ENCODE measurements around the gene RSPH4A.
"Not testable (repeated sequence)": the region's sequence is repeated elsewhere in the genome, so short reads cannot be mapped to it uniquely, and the experiment has no call there.

RSPH4A gene

DNA sequence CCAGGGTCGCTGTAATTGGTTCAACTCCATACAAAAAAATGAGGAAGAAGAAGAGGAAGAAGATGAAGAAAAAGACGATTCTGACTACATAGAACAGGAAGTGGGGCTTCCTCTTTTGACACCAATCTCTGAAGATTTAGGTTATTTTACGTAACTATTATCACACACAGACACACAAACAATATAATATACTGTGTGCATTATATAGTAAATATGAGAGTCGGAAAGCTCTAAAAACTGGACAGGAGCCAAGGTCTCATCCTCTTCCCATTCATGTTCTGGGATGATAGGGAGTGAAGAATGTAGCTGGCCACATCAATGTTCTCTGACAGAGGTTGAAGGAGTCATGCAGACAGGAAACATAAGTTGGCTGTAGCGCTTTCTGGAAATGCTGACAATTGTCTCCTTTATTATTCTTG lies 13.3 kb downstream of the RSPH4A start:
- DNase-seq (ENCODE audit: low read depth) = peak; percentile 27

DNA sequence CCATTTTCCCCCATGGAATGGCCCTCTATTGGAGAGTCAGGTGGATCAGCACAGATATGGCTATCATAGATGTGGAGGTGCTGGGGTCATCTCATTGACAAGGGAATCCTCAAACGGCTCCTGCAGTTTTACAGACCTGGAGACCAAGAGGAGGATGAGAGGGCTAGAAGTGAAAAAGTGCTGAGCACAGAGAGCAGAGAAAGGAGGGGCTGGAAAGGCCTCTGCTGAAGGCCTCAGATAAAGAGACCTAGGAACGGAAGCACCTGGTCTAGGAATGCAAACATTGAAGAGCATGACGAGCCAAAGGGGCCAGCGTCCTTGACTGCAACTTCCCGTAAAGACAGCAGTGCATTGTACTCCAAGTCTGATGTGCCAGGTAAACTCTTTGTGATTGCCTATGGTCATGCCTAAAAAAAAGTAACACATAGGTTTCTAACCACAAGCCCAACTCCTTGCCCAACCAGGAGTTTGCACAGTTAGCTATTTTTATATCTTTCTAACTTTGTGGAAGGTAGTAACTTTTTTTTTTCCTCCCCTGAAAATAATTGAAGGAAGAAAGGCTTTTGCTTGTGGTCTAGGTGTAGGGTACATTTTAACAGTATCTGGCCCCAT lies 15.2 kb downstream of the RSPH4A start:
- no peak for DNase-seq (ENCODE audit: low read depth)

DNA sequence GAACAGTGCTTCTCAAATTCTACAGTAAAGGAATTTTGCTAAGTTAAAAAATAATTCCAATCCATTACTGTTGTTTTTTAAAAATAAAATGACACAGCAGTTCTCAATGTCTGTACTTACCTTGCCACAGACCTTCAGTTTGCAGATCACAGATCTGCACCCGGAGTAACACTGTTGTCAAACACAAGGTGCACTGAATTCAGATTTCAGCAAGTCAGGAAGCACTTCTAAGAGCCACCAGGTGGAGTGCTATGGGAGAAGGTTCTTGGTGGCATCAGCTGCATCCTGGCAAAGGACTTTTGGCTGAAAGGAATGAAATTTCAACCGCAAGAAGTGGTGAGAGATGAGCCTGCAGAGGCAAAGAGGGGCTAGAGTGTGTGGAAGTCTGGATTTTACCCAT lies 17.4 kb downstream of the RSPH4A start:
- DNase-seq (ENCODE audit: low read depth) = no peak

DNA sequence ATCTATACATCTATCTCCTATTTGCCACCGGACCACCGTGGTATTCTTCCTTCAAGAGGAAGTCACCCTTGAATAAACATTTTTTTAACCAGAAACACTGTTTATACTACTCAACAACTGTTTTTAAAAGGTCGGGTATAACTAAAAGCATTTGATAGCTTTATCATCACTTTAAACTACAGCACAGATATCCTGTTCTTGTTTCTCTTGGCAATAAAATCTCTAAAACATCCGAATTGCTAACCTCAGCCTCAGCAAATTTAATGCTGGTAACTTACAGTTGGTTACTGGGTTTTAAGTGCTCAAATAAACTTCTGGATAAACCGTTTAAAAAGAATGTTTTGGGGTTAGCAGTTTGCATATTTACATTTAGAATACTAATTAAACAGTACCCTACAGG lies 31.9 kb downstream of the RSPH4A start:
- DNase-seq (ENCODE audit: low read depth) = no peak

DNA sequence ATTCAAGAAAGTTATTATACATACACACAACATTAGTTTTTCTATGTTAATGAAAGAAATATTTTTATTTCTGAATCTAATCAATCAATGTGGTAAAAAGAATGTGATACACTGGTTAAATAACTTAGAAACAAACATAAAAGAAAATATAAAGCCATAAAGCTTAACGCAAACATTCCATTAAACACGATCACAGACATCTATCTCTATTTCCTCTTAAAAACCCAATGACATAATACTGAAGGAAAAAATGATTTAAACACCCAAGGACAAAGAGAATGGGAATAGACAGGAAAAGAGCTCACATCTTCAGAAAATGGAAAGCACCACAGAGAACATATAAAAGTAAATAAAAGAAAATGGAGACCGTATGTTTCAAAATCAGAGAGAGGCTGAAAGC lies 32.9 kb downstream of the RSPH4A start:
- DNase-seq (ENCODE audit: low read depth) = no peak

DNA sequence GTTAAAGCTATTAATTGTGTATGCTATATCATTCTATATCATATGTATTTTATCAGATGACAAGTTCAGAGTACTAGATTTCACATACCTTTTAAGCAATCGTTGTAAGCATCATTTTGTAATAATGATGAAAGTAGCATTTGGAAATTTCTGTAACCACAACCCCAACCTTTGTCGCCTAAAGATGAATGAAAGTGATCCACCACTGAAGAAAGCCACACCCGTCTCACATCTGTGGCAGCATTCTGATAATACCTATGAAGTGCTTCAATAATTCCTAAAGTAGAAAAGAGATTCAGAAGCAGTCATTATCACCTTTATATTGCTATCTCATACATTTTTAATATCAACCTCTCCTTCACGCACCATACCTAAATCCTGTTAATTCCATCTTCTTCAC lies 35.6 kb downstream of the RSPH4A start:
- DNase-seq (ENCODE audit: low read depth) = no peak

DNA sequence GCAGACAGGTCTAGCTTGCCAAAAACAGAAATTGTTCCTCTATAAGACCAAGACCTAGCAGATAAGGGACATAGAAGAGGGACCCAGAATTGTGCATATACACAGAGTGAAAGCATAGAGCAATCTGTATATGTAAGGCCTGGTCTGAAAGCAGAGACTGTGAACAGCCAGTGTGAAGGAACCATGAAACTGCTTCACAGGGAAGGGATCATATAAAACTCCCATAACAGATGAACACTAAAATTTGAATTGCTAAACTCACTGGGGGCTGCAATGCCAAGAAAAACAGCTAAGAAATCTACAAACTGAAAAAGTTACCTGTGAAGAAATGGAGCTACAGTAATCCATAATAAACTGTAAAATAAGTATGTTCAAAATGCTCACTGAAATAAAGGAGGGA lies 45.3 kb downstream of the RSPH4A start:
- no peak for DNase-seq (ENCODE audit: low read depth)

DNA sequence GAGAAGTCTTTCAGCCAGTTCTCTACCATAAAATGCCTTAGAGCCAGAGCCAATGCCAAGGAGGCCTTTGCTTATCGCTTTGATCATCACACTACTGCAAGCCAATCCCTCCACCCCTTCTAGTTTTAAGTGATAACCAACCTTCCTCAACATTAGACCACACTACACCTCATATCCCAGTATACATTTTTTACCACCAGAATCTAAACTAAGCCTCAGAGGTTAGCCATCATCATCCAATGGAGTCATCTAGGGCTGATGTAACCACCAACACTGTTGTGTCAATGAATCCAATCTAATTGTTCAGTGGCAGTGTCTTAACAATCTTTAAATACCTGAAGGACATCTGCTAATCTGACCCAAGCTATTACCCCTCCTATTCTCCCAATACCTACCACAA lies 45.9 kb downstream of the RSPH4A start:
- DNase-seq (ENCODE audit: low read depth) = no peak

DNA sequence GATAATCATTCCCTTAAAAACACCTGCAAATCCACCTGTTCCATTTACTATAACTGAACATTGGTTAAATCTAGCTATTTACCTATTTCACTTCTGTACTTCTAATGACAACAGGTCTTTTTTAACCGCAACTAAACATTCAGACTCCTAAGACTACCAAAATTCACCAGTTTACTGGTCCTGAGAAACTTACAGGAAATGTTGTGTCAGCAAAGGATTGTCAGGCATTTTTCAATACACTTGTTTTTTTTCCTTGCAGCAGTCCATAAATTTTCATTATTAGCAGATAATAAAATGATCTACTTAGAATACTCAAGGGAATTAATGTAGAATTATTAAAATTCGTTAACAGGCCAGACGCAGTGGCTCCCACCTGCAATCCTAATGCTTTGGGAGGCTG lies 47.0 kb downstream of the RSPH4A start:
- no peak for DNase-seq (ENCODE audit: low read depth)

DNA sequence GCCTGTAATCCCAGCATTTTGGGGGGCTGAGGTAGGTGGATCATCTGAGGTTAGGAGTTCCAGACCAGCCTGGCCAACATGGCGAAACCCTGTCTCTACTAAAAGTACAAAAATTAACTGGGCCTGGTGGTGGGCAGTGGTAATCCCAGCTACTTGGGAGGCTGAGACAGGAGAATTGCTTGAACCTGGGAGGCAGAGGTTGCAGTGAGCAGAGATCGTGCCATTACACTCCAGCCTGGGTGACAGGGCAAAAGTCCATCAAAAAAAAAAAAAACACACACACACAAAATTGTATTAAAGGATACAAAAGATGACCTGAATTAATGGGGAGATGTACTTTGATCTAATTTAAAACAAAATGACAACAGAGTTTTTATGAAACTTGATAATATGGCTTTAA lies 47.9 kb downstream of the RSPH4A start:
- not testable (repeated sequence) for DNase-seq (ENCODE audit: low read depth)

DNA sequence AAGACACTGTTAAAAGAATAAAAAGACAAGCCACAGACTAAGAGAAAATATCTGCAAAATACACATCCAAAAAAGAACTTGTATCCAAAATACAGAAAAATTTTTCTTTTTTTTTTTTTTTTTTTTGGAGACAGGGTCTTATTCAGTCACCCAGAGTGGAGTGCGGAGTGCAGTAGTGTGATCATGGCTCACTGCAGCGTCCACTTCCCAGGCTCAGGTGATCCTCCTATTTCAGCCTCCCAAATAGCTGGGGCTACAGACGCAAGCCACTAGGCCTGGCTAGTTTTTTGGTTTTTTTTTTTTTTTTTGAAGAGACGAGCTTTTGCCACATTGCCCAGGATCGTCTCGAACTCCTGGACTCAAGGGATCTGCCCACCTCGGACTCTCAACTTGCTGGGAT lies 49.2 kb downstream of the RSPH4A start:
- DNase-seq (ENCODE audit: low read depth) = no peak

DNA sequence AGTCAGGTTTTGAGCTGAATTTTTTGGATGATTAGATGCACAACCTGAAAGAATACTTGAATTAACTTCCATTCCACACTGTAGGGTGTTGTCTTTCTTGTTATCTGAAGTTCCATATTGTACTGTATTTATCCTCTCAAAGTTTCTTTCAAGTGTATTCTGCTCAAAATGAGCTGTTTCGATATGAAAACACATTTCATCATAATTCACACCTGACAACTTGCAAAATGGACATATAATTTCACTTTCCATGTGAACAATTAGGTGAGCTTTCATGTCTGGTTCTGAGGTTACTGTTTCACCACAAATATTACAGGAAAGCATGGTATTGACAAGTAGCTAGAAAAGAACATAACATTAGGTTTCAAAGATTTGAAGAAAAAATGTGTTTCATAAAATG lies 50.6 kb downstream of the RSPH4A start:
- DNase-seq (ENCODE audit: low read depth) = no peak

DNA sequence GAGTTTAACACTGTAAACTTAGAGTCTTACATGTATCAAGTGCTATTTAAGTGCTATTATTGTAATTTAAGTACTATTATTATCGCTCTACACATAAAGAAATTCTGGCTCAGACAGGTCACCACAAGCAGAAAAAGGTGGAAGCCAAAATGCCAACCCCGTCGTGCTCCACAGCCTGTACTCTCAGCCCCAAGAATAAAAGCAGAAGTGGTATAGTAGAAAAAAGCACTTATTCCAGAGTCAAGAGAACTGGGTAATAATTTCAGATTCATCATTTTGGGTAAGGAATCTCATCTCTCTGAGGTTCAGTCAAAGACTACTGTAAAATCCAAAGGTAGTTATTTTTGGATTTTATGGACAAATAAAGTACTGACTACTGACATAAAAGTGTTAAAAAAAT lies 51.3 kb downstream of the RSPH4A start:
- no peak for DNase-seq (ENCODE audit: low read depth)

DNA sequence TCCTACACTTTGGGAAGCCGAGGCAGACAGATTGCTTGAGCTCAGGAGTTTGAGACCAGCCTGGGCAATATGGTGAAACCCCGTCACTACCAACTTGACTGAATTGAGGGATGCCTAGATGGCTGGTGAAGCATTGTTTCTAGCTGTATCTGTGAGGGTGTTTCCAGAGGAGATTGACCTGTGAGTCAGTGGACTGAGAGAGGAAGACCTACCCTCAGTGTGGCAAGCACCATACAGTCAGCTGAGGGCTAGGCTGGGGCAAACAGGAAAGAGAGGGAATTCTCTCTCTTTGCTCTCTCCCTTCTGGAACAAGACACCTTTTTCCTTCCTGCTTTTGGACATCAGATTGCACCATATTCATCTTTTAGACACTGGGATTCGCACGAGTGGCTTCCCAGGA lies 56.0 kb downstream of the RSPH4A start:
- no peak for DNase-seq (ENCODE audit: low read depth)

DNA sequence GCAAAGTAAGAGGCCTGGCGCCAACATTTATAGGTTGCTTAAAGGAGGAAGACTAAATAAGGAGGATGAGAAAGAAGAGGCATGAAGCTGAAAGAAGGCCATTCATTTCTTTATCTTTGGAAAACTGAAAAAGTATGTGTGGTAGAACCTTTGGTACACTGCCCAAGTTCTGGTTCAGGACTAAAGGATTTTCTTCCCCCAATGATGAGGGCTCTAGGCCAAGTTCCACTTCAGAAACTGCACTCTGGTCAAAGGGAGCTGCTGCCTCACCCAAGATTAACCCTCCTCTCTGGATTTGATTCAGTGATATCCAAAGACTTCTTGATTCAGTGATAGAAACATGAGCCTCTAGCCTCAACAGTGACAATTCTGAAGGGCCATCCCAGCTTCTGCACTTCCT lies 59.7 kb downstream of the RSPH4A start:
- no peak for DNase-seq (ENCODE audit: low read depth)

DNA sequence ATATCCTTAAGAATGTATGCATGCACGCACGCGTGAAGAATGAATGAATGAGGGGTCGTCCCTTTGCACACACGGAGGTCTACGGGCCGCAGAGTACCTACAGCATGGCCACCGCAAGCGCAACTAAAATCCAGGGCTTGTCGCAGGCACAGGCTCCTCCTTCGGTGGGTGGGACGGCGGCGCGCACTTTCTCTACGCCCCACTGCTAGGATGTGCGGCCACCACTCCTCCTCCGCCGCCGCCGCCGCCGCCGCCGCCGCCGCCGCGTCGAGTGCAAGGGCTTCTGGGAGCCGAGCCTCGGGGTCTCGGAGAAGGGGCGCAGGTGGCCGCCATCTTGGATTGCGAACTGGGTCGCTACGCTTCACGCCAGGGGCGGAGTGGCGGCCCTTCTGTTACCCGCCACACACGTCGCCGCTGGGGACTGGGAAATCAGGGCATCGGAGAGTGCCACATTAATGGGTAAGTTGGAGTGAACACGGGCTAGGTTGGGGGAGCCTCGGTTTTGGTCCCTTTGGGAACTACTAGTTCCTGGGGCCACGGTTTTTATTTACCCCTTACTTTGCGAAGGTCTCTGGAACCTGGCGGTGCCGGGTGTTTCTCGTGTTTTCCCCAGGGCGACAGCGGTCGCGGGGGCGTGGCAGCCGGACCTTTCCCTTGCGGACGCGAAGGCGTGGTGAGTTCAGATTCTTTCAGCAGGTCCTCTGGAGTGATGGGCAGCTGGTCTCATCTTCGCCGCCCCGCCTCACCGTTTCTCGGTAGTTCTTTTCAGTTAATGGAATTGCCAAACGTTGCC lies 64.8 kb downstream of the RSPH4A start, which contains the start of gene KPNA5:
Gene KPNA5 (plus strand): TSS at position 332 of the 793 bp plus-strand sequence. CDS start 124 bp downstream, at position 456.
- peak; percentile 73 for DNase-seq (ENCODE audit: low read depth)

DNA sequence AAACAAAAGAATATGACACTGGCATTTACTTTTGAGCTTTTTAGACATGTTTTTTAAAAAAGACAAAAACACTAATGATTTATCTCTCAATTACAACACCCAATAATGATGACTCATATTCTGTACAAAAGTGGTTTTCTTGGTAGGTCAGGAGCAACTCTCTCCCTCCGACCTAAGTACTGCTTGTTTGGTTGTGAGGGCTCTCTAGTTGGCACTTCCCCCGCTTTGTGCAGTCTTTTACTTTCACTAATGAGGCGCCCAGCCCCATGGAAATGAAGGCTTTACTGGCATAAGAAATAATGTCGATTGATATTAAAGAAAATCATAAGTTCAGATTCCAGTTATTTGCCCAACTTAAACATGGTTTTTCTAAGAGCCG lies 66.0 kb downstream of the RSPH4A start:
- no peak for DNase-seq (ENCODE audit: low read depth)

Measured in CMK (cell line).